Activated naive CD4-positive, alpha-beta T cell treated with anti-CD3 and anti-CD28 coated beads, Interleukin-2, amount 50 U/mL, for 24 hours (primary cell): ENCODE data around the gene ABCB10.
A peak's percentile ranks its signal among the peaks of the same experiment; 100 is the strongest.
"Not testable (repeated sequence)": the region's sequence is repeated elsewhere in the genome, so short reads cannot be mapped to it uniquely, and the experiment has no call there.

Source experiments
- H3K27ac Mint-ChIP-seq: one replicate; pipeline ENCODE4 v1.8.0; 2021; ENCODE audit warnings: mild to moderate bottlenecking, mixed read lengths
- H3K27me3 Mint-ChIP-seq: one replicate; pipeline ENCODE4 v1.8.0; 2021; ENCODE audit warnings: mixed read lengths
- H3K36me3 Mint-ChIP-seq: one replicate; pipeline ENCODE4 v1.8.0; 2021; ENCODE audit warnings: mixed read lengths
- H3K4me1 Mint-ChIP-seq: one replicate; pipeline ENCODE4 v1.8.0; 2021; ENCODE audit warnings: mixed read lengths
- H3K4me3 Mint-ChIP-seq: one replicate; pipeline ENCODE4 v1.8.0; 2021; ENCODE audit warnings: mild to moderate bottlenecking, mixed read lengths
- H3K9me3 Mint-ChIP-seq: one replicate; pipeline ENCODE4 v1.8.0; 2021; ENCODE audit warnings: mixed read lengths

The ABCB10 gene

GRCh38 chr1:229581485-229581884 is 23.0 kb upstream of the ABCB10 start:
- Mint-ChIP-seq H3K27ac (no peak overlapping the region), H3K36me3 (no peaks in the 10 kb centered on the region), H3K4me3 (no peak overlapping the region), H3K9me3 (no peaks in the 10 kb centered on the region), H3K27me3 (no peaks in the 10 kb centered on the region), H3K4me1 (no peaks in the 10 kb centered on the region)

- H3K4me1 Mint-ChIP-seq: no peaks in the 10 kb centered on the region
- H3K27me3 Mint-ChIP-seq: no peaks in the 10 kb centered on the region
- no peak overlapping the region for H3K27ac Mint-ChIP-seq
- H3K4me3 Mint-ChIP-seq: no peak overlapping the region
- H3K9me3 Mint-ChIP-seq: no peaks in the 10 kb centered on the region
- H3K36me3 Mint-ChIP-seq: no peaks in the 10 kb centered on the region
Measured at GRCh38 chr1:229579059-229579673, 20.7 kb upstream of the ABCB10 start.

GRCh38 chr1:229578168-229579058 is 19.9 kb upstream of the ABCB10 start:
- H3K9me3 Mint-ChIP-seq: no peaks in the 10 kb centered on the region
- no peak overlapping the region for H3K4me3 Mint-ChIP-seq
- no peaks in the 10 kb centered on the region for H3K36me3 Mint-ChIP-seq
- H3K27me3 Mint-ChIP-seq: no peaks in the 10 kb centered on the region
- no peak overlapping the region for H3K27ac Mint-ChIP-seq
- H3K4me1 Mint-ChIP-seq: no peaks in the 10 kb centered on the region

GRCh38 chr1:229574679-229575442 is 16.4 kb upstream of the ABCB10 start:
- no peaks in the 10 kb centered on the region for H3K27me3 Mint-ChIP-seq
- H3K9me3 Mint-ChIP-seq: no peaks in the 10 kb centered on the region
- H3K4me3 Mint-ChIP-seq: no peak overlapping the region
- no peak overlapping the region for H3K27ac Mint-ChIP-seq
- H3K36me3 Mint-ChIP-seq: no peaks in the 10 kb centered on the region
- no peaks in the 10 kb centered on the region for H3K4me1 Mint-ChIP-seq

- no peaks in the 10 kb centered on the region for H3K4me1 Mint-ChIP-seq
- no peak overlapping the region for H3K27ac Mint-ChIP-seq
- no peaks in the 10 kb centered on the region for H3K9me3 Mint-ChIP-seq
- no peak overlapping the region for H3K4me3 Mint-ChIP-seq
- no peaks in the 10 kb centered on the region for H3K36me3 Mint-ChIP-seq
- no peaks in the 10 kb centered on the region for H3K27me3 Mint-ChIP-seq
Measured at GRCh38 chr1:229572286-229572685, 13.8 kb upstream of the ABCB10 start.

- Mint-ChIP-seq H3K27ac (no peak overlapping the region), H3K9me3 (no peaks in the 10 kb centered on the region), H3K36me3 (no peaks in the 10 kb centered on the region), H3K4me1 (no peaks in the 10 kb centered on the region), H3K4me3 (no peak overlapping the region), H3K27me3 (no peaks in the 10 kb centered on the region)
Measured at GRCh38 chr1:229570891-229571516, 12.5 kb upstream of the ABCB10 start.

GRCh38 chr1:229570305-229570704 is 11.8 kb upstream of the ABCB10 start:
- Mint-ChIP-seq H3K4me1 (no peaks in the 10 kb centered on the region), H3K4me3 (no peak overlapping the region), H3K27me3 (no peaks in the 10 kb centered on the region), H3K27ac (no peak overlapping the region), H3K36me3 (no peaks in the 10 kb centered on the region), H3K9me3 (no peaks in the 10 kb centered on the region)

- Mint-ChIP-seq H3K36me3 (no peaks in the 10 kb centered on the region), H3K27me3 (no peaks in the 10 kb centered on the region), H3K9me3 (no peaks in the 10 kb centered on the region), H3K27ac (no peak overlapping the region), H3K4me1 (no peaks in the 10 kb centered on the region), H3K4me3 (no peak overlapping the region)
Measured at GRCh38 chr1:229567109-229567868, 8.8 kb upstream of the ABCB10 start.

- Mint-ChIP-seq H3K36me3 (no peaks in the 10 kb centered on the region), H3K4me3 (no peak overlapping the region), H3K4me1 (peaks cover 8% of the 10 kb centered on the region)
Measured at GRCh38 chr1:229563701-229564100, 5.2 kb upstream of the ABCB10 start.

GRCh38 chr1:229563241-229563640 is 4.7 kb upstream of the ABCB10 start:
- Mint-ChIP-seq H3K4me1 (peaks cover 8% of the 10 kb centered on the region), H3K4me3 (no peak overlapping the region), H3K27ac (no peak overlapping the region), H3K9me3 (no peaks in the 10 kb centered on the region), H3K36me3 (no peaks in the 10 kb centered on the region), H3K27me3 (no peaks in the 10 kb centered on the region)

More at GRCh38 chr1:229563701-229564100, 5.2 kb upstream of the ABCB10 start:
- H3K27ac Mint-ChIP-seq: no peak overlapping the region
- H3K27me3 Mint-ChIP-seq: no peaks in the 10 kb centered on the region
- H3K9me3 Mint-ChIP-seq: no peaks in the 10 kb centered on the region

- Mint-ChIP-seq H3K9me3 (no peaks in the 10 kb centered on the region), H3K27me3 (no peaks in the 10 kb centered on the region), H3K4me3 (no peak overlapping the region), H3K36me3 (no peaks in the 10 kb centered on the region), H3K27ac (no peak overlapping the region), H3K4me1 (peaks cover 9% of the 10 kb centered on the region)
Measured at GRCh38 chr1:229562686-229563085, 4.2 kb upstream of the ABCB10 start.

- no peak overlapping the region for H3K4me3 Mint-ChIP-seq
- H3K27me3 Mint-ChIP-seq: no peaks in the 10 kb centered on the region
- no peak overlapping the region for H3K27ac Mint-ChIP-seq
- peaks cover 24% of the 10 kb centered on the region for H3K4me1 Mint-ChIP-seq
- no peaks in the 10 kb centered on the region for H3K36me3 Mint-ChIP-seq
- no peaks in the 10 kb centered on the region for H3K9me3 Mint-ChIP-seq
Measured at GRCh38 chr1:229561141-229561540, 2.6 kb upstream of the ABCB10 start.

GRCh38 chr1:229560124-229560523 is 1.6 kb upstream of the ABCB10 start:
- H3K27me3 Mint-ChIP-seq, H3K27ac Mint-ChIP-seq, H3K36me3 Mint-ChIP-seq, H3K9me3 Mint-ChIP-seq: not testable (repeated sequence)
- peak overlapping the region; percentile 97 for H3K4me3 Mint-ChIP-seq
- peaks cover 34% of the 10 kb centered on the region for H3K4me1 Mint-ChIP-seq

- peak overlapping the region; percentile 92 for H3K27ac Mint-ChIP-seq
- peak overlapping the region; percentile 97 for H3K4me3 Mint-ChIP-seq
- H3K27me3 Mint-ChIP-seq, H3K36me3 Mint-ChIP-seq, H3K9me3 Mint-ChIP-seq: not testable (repeated sequence)
- H3K4me1 Mint-ChIP-seq: peaks cover 40% of the 10 kb centered on the region
Measured at GRCh38 chr1:229559336-229559801, 862 bp upstream of the ABCB10 start.

- H3K27ac Mint-ChIP-seq: peak overlapping the region; percentile 78
- peaks cover 50% of the 10 kb centered on the region for H3K4me1 Mint-ChIP-seq
- H3K4me3 Mint-ChIP-seq: peak overlapping the region; percentile 85
- no peaks in the 10 kb centered on the region for H3K27me3 Mint-ChIP-seq
- H3K9me3 Mint-ChIP-seq: no peaks in the 10 kb centered on the region
- no peaks in the 10 kb centered on the region for H3K36me3 Mint-ChIP-seq
Measured at GRCh38 chr1:229557913-229558414, 543 bp downstream of the ABCB10 start.
